Activated gamma-delta T cell treated with anti-CD3 and anti-CD28 coated beads, Interleukin-2, amount 50 U/mL, for 16 hours (primary cell): ENCODE results near the gene HSDL2.
"Not testable (repeated sequence)": the region's sequence is repeated elsewhere in the genome, so short reads cannot be mapped to it uniquely, and the experiment has no call there.

ENCODE experiments used
- DNase-seq: peaks from one replicate; pipeline ENCODE4 v3.0.0-alpha.2; 2020; ENCODE audit warnings: low read depth

HSDL2 gene

DNA sequence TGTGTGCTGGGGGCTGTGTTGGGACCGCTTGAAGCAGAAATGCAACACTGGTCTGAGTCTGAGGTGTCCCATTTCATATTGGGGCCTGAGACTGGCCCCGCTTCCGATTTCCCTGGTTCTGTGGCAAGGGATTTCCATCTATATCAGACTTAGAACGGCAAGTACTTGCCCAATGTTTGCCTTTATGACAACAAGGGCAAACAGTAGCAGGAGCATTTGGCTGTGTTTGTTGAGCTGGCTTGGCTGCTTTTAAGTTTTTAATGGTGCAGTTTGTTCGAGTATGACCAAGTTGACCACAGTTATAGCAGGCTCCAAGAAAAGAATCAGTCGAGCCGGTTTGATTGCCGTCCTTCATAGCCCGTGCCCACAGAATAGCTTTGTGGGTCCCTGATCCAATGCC lies 17.0 kb downstream of the HSDL2 start:
- DNase-seq: no peak

DNA sequence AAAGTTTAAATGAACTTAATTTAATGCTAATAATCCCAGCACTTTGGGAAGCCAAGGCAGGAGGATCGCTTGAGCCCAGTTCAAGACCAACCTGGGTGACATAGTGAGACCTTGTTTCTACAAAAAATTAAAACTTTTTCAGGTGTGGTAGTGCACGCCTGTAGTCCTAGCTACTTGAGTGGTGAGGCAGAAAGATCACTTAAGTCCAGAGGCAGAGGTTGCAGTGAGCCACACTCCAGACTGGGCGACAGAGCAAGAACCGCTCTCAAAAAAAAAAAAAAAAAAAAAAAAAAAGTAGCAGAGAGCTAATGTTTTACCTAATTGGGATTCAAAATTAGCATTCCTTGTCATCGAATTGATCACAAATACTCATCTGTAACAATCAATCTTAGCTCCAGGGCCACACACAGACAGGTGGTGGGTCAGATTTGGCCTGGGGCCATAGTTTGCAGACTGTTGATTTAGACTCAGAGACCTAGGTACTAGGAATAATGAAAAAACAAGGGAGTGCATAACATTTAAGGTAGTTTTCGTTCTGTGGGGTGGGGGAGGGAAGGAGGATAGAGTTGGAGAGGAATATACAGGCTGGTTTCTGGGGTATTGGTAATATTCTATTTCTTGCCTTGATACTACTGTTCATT lies 21.4 kb downstream of the HSDL2 start:
- DNase-seq: no peak

DNA sequence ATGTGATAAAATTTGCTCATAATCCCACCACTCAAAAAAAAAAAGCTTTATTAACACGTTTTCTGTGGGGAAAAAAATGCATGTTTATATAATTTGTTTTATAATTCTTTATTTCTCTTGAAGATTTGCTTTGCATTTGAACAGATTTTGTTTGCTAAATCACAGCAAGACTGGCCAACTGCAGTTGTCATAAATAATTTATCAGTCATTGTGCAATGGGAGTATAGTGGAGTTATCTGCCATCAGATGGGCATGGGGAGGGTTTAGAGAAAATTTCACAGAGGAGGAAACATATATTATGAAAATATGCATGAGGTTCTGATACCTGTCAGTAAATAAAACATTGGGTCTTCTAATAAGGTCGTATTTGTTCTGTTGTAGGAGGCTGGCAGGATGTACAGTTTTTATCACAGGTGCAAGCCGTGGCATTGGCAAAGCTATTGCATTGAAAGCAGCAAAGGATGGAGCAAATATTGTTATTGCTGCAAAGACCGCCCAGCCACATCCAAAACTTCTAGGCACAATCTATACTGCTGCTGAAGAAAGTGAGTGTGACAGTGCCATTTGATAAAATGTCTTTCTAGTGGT lies 23.8 kb downstream of the HSDL2 start:
- DNase-seq: no peak

DNA sequence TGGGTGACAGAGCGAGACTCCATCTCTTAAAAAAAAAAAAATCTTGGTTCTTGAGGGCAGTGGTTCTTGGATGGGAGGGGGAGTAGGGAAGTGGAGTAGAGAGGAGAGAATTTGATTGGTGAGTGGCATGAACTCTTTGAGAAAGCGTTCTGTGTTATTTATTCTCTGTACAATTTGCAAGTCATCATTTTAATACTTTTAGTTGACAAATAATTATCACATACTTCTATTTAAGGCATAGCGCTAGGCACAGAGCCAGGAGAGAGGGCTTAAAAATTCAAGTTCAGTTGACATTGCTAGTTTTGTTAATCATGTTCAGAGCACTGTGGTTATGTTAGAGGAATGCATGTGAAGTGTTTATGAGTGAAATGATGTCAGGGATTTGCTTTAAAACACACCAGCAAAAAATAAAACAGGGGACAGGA lies 24.6 kb downstream of the HSDL2 start:
- no peak for DNase-seq

DNA sequence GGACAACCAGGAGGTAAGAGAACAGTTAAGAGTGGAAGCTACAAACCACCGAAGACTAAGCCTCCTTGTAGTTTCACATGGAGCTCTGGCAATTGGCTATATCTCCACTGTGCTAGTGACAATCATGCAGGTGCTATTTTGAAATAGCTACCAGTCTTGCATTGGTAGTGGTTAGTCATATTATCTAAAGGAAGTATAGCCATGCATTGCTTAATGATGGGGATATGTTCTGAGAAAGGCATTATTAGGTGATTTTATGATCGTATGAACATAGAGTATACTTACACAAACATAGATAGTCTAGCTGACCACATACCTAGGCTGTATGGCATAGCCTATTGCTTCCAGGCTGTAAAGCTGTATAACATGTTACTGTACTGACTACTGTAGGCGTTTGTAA lies 28.4 kb downstream of the HSDL2 start:
- DNase-seq: no peak

DNA sequence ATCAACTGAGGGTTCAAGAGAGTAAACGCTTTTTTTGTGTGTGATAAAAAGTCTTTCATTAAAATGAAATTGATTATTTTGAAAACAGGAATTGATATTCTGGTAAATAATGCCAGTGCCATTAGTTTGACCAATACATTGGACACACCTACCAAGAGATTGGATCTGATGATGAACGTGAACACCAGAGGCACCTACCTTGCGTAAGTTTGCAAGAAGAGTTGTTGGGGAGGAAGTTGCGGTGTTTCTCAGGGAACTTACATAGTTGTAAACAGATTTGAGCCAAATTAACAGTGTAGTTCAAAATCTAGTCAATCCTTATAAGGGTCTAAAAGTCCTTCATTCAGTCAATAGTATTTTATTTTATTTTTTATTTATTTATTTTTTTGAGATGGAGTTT lies 28.9 kb downstream of the HSDL2 start:
- no peak for DNase-seq

DNA sequence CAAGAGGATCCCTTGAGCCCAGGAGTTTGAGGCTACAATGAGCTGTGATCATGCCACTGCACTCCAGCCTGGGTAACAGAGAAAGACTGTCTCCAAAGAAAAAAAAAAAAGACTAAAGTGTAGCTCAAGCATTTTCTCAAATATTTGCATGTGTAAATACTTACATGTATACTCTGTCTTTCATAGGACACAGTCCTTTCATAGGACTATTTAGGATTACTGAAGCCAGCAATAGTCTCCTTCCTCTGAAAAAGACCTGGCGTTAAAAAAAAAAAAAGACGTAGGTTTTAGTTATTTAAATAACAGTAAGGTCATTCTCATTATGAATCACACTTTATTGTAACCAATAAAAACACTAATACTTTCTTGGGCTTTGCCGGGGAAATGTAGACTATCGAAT lies 29.9 kb downstream of the HSDL2 start:
- no peak for DNase-seq

DNA sequence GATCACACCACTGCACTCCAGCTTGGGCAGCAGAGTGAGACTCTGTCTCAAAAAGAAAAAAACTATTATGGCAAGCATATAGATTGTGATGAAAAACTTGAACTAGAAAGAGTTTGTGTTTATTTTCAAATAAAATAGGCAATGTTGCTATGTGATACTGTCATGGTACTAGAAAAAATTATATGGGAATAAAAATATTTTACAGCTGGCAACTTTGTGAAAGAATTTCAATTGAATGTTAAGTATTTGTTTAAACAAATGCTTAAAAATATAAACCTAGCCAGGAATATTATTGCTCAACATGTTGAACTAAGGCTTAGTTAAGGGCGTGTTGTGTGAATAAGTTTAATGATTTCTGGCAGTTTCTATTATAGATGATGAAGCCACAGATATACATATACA lies 31.7 kb downstream of the HSDL2 start:
- no peak for DNase-seq

DNA sequence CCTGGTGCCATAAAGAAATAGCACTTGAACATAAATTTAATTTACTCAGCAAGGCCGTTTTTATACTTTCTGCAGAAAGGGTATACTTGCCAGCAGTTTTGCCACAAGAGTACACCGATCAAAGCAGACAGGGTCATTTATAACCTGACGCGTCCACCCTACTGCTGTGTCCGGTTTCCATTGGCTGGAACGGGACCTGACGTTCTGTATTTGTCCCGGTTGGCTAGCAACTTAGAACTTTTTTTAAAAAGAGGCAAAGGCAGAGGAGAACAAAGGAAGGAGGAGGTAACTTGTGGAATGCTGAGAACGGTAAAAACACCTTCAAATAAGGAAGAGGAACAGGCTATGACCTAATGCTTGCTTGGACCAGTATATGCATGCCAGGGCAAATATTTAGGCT lies 33.8 kb downstream of the HSDL2 start:
- not testable (repeated sequence) for DNase-seq

DNA sequence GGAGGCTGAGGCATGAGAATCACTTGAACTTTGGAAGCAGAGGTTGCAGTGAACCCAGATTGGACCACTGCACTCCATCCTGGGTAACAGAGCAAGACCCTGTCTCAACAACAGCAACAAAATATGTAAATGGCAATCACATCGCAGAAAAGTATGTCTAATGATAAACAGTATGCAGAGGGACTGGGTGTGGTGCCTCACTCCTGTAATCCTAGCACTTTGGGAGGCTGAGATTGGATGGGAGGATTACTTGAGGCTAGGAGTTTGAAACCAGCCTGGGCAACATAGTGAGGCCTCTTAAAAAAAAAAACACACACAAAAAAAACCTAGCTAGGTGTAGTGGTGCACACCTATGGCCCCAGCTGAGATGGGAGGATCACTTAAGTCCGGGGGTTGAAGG lies 40.3 kb downstream of the HSDL2 start:
- no peak for DNase-seq

DNA sequence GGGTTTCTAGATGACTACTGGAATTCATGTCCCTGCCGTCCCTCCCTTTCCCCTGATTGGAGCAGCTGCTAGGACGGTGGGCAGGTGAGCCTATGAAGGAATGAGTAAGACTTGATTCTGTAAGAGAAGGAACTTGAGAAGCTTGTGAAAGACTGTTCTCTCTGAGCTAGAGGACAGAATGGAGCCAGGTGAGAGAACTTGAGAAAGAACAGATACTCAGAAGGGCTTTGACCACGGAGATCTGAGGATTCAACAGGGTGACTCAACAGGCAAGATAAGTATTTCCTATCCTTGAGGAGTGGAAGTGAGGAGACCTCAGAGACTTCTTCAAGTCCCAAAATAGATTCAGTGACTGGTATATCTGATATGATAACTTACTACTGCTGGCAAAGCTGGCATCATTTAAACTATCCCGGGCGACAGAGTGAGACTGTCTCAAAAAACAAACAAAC lies 41.9 kb downstream of the HSDL2 start:
- DNase-seq: no peak

DNA sequence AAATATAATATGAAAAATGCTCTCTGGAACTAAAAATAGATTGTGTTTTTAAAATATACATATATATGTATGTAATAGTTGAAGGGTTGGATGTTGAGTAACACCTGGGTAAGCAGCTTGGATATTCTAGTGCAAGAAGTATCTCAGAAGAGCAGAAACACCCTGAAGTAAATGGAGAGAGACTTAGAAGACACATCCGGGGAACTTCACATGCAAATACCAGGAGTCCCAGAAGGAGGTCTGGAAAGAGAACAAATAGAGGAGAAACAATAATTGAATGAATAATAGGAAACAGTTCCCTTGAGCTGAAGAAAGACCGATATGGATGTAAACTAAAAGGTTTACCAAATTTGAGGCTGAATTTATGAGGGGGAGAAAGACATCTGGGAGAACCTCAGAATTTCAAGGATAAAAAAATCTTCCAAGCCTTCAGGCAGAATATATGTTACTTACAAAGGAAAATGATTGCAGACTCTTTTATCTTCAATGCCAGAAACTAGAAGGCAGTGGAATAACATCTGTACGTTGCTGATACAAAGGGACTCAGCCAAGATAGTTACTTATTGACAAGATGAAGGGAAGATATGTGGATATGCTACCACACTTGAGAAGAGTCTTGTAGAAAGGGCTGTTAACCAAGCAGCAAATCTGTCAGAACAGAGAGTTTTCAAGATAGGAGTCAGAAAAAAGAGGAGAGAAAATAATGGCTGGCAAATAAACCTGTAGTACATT lies 42.7 kb downstream of the HSDL2 start:
- DNase-seq: no peak

DNA sequence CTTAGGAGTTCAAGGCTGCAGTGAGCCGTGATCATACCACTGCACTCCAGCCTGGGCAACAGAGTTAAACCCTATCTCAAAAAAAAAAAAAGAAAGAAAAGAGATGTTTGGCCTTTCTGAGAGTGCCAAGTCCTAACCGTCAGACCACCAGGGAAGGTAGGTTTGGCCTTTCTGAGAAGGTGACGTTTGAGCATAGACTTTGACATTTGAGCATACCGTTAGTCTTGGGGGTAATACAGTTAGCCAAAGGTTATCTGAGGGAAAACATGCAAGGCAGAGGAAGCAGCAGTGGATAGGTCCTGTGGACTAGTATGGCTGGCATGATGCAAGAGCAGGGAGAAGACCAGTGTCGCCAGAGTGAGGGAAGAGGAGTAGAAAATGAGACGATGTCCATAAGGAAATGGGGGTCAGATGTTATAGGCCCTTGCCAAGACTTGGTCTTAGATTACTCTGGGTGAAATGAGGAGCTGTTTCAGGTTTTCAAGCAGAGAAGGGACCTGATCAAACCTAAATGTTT lies 50.2 kb downstream of the HSDL2 start:
- no peak for DNase-seq

DNA sequence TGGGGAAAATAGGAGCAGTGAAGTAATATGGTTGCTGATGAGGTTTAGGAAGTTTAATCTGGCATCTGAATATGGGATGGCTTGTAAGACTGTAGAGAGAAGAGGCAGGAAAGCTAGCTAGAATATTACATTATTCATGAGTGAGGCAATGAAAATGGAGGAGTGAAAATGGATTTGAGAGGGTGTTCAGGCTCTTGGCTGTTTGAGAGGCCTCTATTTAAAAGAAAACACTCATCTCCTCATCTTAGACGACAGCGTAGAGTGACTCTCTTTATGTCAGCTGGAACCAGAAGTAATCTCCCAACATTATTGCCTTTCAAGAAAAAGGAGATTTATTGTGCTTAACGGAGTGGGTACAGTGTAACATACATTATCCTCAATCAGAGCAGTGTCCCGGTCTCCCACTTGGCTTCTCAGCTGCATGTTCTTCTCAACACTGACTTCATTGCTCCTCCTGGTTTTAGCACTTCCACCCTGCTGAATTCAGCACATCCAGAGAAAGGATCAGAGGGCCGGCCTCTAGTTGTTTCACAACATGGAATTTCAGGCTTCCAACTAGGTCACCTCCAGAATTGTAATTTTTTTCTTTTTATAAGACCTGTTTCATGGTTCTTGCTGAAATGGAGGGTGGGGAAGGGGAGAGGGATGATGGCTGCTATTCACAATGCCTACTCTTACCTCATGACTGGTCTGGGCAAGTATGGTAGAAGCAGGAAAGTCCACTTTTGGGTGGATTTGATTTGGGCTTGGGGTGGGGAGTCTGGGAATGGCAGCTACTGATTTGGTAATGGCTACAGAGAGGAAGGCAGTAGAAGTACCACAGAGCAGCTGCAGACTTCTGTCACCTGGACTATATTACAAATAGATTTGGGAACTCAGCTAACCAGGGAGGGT lies 53.8 kb downstream of the HSDL2 start:
- no peak for DNase-seq

DNA sequence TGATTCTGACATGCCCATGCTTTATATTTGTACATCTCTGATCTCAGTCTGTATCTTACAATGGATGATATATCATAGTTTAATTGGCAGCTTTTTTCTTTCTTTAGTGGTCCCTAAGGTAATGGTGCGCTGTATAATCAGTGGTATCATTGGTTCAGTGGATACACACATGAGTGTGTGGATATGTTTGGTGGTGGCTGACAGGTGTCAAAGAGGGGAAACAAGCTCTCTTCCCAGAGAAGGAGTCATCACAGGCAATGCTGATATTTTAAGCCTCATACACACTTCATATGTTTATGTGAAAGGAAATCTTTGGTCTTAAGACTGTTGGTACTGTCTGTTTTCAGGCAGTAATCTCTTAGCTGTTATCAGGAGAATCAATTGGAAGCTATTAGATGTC lies 54.6 kb downstream of the HSDL2 start:
- DNase-seq: no peak

DNA sequence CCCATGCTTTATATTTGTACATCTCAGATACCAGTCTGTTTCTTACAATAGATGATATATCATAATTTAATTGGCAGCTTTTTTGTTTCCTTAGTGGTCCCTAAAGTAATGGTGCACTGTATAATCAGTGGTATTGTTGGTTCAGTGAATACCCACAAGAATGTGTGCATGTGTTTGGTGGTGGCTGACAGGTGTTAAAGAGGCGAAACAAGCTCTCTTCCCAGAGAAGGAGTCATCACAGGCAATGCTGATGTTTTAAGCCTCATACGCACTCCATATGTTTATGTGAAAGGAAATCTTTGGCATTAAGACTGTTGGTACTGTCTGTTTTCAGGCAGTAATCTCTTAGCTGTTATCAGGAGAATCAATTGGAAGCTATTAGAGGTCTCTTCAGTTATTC lies 57.5 kb downstream of the HSDL2 start:
- no peak for DNase-seq

DNA sequence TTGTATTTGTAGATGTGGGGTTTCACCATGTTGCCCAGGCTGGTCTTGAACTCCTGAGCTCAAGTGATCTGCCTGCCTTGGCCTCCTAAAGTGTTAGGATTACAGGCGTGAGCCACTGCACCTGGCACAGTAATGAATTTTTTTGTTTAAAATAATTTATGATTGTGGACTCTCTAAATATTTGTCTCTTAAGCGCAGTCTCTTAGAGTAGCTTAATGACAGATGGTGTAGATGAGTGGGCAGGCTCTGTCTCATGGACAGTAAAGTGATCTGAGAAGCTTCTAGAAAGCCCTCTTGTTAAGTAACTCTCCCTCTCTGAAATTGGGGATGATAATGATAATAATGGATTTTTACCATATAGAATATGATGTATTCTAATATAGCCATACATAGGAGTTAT lies 59.3 kb downstream of the HSDL2 start:
- DNase-seq: no peak

DNA sequence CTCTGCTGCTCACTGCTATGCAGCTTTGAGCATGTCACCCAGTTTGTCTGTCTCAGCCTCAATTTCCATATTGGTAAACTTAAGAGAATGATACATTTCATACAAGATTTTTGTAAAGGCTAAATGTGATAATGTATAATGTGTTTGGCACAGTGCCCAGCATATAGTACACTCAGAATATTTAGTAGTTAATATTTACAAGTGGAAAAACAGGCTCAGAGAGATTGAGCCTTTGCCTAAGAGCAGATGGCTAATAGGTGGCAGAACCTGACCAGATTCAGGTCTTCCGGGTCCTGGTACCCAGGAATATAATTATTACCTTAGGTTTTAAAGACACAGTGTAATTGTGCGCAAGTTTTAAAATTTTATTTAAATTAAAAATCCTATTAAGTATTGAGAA lies 59.9 kb downstream of the HSDL2 start:
- no peak for DNase-seq

DNA sequence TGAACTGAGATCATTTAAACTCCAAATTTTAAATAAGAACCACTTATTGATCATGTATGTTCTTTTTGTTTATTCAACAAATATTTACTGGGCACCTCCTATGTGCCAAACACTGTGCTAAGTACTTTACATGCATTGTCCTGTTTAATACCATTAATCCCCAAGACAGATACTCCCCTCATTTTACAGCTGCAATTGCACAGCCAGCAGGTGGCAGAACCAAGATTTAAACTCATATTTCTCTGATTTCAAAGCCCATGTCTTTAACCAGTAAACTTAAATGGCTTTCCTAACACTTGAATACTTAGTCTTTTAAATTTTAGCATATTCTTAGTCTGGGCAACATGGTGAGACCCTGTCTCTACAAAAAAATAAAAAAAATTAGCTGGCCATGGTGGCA lies 63.3 kb downstream of the HSDL2 start:
- peak; percentile 3 for DNase-seq

DNA sequence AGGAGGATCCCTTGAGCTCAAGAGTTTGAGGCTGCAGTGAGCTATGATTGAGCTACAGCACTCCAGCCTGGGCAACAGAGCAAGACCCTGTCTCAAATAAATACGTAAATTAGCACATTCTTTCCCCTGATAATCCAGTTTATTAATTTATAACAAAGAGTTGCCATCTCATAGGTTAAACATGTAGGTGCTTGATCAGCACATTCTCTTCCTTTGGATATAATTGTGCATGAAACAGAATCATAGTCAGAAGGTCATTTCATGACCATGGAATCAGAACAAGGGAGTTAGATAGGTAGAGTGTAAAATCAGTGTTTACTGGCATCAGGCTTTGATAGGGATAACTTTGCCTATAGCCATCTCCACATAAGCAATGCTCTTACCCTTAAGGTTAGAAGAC lies 63.7 kb downstream of the HSDL2 start:
- DNase-seq: no peak

DNA sequence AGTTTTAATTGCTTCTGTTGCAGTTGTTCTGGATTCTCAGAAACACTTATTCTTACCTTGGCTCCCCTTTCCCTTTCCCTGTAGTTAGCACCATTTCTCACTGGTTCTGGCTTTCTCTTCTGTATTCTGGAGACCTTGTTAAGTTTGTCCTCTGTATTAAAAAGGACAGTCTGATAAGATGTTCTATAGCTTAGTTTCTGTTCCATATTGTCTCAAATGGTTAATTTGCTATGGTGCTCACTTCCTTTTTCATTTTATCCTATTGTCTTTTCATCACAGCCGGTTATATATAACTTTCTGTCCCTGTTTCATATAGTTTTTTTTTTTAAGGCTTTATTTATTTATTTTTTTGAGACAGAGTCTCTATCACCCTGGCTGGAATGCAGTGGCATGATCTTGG lies 65.3 kb downstream of the HSDL2 start:
- DNase-seq: no peak

DNA sequence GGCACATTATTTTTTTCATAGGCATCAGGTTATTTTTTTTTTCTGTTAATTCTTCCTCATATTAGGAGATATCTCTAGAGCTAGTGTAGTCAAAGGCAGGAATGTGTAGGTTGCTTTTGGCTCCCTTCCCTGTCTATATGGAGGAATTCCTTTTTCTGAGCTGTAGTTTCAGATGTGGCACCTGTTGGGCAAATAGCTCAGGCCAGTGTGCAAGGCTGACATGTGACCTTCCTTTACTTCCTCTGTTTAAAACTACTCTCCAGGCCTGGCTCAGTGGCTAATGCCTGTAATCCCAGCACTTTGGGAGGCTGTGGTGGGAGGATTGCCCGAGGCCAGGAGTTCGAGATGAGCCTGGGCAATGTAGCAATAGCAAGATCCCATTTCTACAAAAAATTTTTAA lies 66.2 kb downstream of the HSDL2 start:
- no peak for DNase-seq
